UCSD-AML1 (cell line): ENCODE measurements around the gene ADAMTS19.
"Not testable (repeated sequence)": the region's sequence is repeated elsewhere in the genome, so short reads cannot be mapped to it uniquely, and the experiment has no call there.

Experiments used
- DNase-seq: peaks from one replicate; lab custom pipeline; 2025; ENCODE audit not compliant: unreplicated experiment; lab: John Stamatoyannopoulos, UW

Gene ADAMTS19

GRCh38 chr5:129459777-129460671, at the start of gene ADAMTS19:
Gene ADAMTS19 (plus strand): TSS chr5:129460298. CDS start chr5:129460392, 94 bp downstream.
- peak; percentile 3 for DNase-seq

- no peak for DNase-seq
These were observed 49.6 kb upstream of the ADAMTS19 start for GRCh38 chr5:129410488-129410887.

GRCh38 chr5:129412721-129413120, 47.4 kb upstream of the ADAMTS19 start:
- DNase-seq = no peak

GRCh38 chr5:129413570-129413969, 46.5 kb upstream of the ADAMTS19 start:
- no peak for DNase-seq

- no peak for DNase-seq
These were observed 40.8 kb upstream of the ADAMTS19 start for GRCh38 chr5:129419292-129419691.

GRCh38 chr5:129425031-129425430, 35.1 kb upstream of the ADAMTS19 start:
- DNase-seq = no peak

GRCh38 chr5:129426071-129426470, 34.0 kb upstream of the ADAMTS19 start:
- no peak for DNase-seq

GRCh38 chr5:129428636-129429035, 31.5 kb upstream of the ADAMTS19 start:
- not testable (repeated sequence) for DNase-seq

GRCh38 chr5:129431406-129431805, 28.7 kb upstream of the ADAMTS19 start:
- DNase-seq = no peak

- DNase-seq = no peak
These were observed 21.8 kb upstream of the ADAMTS19 start for GRCh38 chr5:129438322-129438721.

- peak; percentile 1 for DNase-seq
These were observed 19.7 kb upstream of the ADAMTS19 start for GRCh38 chr5:129440424-129440823.

- DNase-seq = no peak
These were observed 19.0 kb upstream of the ADAMTS19 start for GRCh38 chr5:129441096-129441495.

GRCh38 chr5:129445379-129445778, 14.7 kb upstream of the ADAMTS19 start:
- no peak for DNase-seq

- DNase-seq = no peak
These were observed 12.1 kb upstream of the ADAMTS19 start for GRCh38 chr5:129447968-129448367.

GRCh38 chr5:129448654-129449053, 11.4 kb upstream of the ADAMTS19 start:
- DNase-seq = no peak

- no peak for DNase-seq
These were observed 5.6 kb upstream of the ADAMTS19 start for GRCh38 chr5:129454461-129454860.

GRCh38 chr5:129459450-129459776, 685 bp upstream of the ADAMTS19 start:
- DNase-seq = no peak

- DNase-seq = no peak
These were observed 506 bp downstream of the ADAMTS19 start for GRCh38 chr5:129460672-129460935.

- peak; percentile 28 for DNase-seq
These were observed 1.0 kb downstream of the ADAMTS19 start for GRCh38 chr5:129460936-129461710.

GRCh38 chr5:129461711-129462332, 1.7 kb downstream of the ADAMTS19 start:
- DNase-seq = no peak

GRCh38 chr5:129465776-129466344, 5.8 kb downstream of the ADAMTS19 start:
- no peak for DNase-seq

GRCh38 chr5:129474544-129474943, 14.4 kb downstream of the ADAMTS19 start:
- no peak for DNase-seq
